22Rv1 (cell line): ENCODE data around the gene RBM33.

Experiments used
- CTCF ChIP-seq: fragments of 450-650 bp; IDR thresholded peaks from 2 replicates; pipeline ENCODE4 v1.5.1; 2017; ENCODE audit warnings: mild to moderate bottlenecking
- ZFX ChIP-seq: fragments of 450-650 bp; IDR thresholded peaks from 2 replicates; pipeline ENCODE4 v1.6.1; 2017; ENCODE audit warnings: antibody characterized with exemption, borderline replicate concordance

- no peak for TF ChIP-seq ZFX
- no peak for TF ChIP-seq CTCF
Measured at GRCh38 chr7:155802291-155802690, 157.8 kb downstream of the RBM33 start.
